GF-D8 (cell line): Measurements from ENCODE around the gene ERBB3.
A peak's percentile ranks its signal among the peaks of the same experiment; 100 is the strongest.
"Not testable (repeated sequence)": the region's sequence is repeated elsewhere in the genome, so short reads cannot be mapped to it uniquely, and the experiment has no call there.

Experiments used
- DNase-seq: peaks from one replicate; lab custom pipeline; 2025; lab: John Stamatoyannopoulos, UW

The ERBB3 gene

DNA sequence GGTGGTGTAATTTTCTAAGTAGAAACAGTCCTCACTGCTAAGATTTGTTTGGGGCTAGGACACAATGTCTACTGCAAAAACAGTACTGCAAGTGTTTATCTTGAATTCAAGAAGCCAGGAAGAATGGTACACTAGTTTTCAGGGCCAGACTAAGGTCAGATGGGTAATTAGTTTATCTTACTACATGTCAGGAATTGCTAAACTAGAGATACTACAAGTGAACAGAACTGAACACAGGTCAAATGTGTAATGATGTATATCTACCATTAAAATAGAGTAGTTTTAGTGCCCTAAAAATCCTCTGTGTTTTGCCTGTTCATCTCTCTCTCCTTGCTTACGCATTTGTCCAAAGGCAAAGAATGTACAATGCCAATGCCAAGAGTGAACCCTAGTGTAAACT lies 34.1 kb downstream of the ERBB3 start:
- no peak for DNase-seq

DNA sequence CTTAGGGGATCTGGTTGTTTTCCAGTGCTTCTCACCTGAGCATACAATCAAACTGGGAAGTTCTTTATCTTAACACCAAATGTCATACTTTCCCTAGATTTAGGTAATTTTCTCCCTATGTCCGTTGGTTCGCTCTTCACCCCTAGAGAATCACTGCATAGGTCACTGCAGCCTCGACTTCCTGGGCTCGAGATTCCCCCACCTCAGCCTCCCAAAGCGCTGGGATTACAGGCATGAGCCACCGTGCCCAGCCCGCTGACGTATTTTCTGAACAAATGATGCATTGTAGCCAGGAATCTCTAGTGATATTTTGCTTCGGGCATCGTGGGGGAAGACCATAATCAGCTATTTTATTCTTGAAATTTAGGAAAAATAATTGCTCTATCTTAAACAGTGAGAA lies 35.4 kb downstream of the ERBB3 start:
- DNase-seq: no peak

DNA sequence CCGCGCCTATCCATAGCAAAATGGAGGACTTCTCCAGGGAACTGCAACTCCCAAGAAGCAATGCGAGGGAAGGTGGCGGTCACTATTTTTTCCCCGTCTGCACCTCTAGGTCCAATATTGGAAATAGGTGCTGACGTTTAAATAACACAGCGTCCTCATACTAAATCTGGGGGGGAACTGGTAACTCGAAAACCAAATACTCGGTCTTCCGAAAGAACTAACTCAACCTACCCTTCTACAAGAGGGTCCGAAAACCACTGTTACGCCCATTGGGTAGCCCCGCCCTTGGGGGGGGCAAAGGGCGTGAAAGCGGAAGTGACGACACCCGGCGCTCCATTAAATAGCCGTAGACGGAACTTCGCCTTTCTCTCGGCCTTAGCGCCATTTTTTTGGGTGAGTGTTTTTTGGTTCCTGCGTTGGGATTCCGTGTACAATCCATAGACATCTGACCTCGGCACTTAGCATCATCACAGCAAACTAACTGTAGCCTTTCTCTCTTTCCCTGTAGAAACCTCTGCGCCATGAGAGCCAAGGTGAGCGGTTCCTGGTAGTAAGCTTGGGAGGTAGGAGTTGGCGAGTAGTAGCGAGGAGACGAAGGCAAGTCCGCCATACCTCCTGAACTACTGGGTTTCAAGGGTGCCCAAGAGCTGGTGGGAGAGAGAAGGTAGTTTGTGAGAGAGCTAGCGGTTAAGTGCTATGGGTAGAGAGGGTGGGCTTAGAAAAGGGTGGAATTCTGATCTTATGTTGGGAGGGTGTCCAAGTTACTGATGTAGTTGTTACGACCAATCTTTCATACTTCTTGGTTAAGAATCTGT lies 36.5 kb downstream of the ERBB3 start, which contains the start of gene RPL41:
Gene RPL41, plus strand, starts transcription at position 367 of the 815 bp plus-strand sequence.
- peak; percentile 73 for DNase-seq

DNA sequence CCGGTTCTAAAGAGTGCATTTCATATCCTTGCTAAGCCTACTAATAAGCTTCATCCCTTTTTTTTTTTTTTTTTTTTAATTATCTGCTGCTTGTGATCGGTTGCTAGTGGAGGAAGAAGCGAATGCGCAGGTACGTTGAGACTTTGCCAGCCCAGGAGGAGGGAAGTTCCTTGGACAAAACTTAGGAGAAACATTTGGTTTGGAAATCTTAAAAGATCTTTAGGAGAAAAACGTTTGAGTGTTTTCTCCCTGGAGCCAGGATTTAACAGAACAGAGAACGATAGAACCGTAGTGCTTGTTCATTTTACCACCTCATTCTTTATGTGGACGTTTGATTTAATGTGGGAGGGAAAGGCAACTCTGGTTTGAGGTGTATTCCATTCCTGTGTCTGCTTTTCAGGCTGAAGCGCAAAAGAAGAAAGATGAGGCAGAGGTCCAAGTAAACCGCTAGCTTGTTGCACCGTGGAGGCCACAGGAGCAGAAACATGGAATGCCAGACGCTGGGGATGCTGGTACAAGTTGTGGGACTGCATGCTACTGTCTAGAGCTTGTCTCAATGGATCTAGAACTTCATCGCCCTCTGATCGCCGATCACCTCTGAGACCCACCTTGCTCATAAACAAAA lies 37.2 kb downstream of the ERBB3 start:
- DNase-seq: not testable (repeated sequence)

DNA sequence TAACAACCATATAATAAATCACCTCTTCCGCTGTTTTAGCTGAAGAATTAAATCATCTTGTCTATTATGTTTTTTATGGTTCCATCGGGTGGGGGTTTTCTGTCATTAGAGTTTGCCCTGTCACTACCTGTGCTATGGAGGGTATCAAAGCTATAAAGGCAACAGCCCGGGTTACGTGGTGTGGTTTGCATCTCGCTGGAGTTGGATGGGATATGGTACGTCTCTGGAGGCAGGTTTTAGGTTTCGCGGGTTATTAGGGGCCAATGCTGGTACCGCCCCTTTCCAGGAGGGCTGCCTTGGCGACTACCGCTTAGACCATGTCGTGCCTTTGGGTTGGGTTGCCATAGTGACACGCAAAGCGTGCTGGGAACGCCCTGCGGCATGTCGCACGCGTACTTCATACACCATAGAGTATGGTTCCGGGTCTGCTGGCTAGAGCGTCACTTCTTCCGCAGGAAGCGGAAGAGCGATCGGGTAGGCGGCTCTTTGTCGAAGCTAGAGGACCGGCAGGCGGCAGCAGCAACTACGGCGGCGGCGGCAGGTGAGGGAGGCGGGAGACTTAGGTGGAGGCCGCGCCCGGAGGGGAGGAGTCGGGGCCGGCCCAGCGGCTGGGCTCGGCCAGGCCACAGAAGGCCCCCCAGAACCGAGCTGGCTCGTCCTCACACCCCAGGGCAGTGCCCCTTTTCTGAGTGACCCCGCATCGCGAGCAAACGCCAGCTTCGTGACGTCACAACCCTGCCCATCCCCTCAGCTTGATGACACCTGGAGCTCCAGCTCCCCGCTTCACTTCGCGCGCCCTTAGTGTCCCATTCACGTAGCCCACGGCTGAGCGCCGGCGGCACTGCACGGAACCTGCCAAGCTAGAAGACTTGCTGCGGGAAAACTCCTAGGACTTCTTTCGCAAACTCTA lies 38.1 kb downstream of the ERBB3 start, which contains the start of gene ZC3H10:
Gene ZC3H10, plus strand, starts transcription at position 489 of the 910 bp plus-strand sequence. CDS start 2,297 bp downstream, outside the sequence.
- peak; percentile 97 for DNase-seq

DNA sequence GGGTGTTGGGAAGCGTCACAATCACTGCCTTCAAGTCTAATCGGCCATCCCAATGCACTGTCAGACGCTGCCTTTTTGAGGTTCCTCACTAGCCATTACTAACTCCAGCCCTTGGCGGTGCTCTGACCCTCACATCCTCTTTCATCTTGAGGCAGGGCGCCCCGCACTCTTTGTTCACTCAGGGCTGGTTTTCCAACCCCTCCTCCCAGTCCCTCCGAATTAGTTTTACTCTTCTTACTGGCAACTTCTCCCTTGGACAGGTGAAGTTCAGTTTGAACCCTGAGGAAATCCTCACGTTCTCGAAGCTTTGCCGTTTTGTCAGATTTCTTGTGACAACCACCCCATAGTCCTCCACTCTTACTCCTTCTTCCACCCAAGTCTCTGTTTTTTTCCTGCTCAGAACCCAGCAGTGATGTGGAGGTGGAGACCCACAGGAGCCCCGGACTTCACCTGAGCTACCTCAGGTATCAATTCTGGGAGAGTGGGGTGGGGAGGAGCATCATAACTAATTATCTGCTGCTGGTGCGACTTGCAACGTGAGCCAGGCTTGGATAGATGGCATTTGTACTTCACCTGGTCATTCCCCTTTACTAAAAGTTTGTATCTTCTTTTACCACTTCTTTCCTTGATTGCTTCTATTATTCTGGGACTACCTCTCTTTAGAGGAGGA lies 38.9 kb downstream of the ERBB3 start:
- no peak for DNase-seq

DNA sequence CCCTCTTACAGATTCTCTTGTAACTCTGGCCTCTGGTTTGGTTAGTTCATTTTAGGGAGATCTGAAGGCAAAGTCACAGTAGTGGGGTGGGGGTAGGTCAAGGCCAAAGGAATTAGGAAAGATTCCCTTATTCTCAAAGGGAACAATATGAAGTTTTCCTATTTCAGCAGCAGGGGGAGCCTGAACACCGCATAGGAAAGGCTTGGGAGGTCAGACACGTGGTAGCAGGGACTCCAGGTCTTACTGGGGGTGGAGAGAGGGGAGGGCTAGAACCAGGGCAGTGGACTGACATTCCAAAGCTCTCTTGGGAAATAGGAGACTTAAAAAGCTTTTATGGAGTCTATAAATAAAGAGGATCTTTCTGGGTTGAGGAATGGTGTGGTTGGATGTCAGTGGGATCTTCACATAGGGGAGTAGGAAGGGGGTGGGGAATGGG lies 39.4 kb downstream of the ERBB3 start:
- DNase-seq: peak; percentile 71

DNA sequence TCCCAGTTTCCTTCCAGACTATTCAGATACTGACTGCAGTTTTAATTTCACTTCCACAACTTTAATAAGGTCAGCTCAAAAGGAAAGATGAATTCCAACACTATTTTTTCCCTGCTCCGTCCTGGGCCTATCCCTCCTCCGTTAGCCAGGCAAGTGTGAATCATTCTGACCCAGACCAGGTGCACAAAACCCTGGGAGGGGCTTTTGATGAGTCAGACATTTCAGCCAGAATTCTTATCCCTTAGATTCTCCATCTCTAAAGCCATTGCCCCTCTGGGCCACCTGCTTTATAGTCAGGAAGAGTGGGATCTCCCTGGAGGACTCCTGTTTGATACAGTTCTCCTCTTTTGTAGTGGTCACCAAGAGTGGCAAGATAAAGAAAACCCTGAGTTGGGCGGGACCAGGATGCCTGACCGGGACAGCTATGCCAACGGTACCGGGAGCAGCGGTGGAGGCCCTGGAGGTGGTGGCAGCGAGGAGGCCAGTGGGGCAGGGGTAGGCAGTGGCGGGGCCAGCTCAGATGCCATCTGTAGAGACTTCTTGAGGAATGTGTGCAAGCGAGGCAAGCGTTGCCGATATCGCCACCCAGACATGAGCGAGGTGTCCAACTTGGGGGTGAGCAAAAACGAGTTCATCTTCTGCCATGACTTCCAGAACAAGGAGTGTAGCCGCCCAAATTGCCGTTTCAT lies 40.3 kb downstream of the ERBB3 start:
- no peak for DNase-seq

DNA sequence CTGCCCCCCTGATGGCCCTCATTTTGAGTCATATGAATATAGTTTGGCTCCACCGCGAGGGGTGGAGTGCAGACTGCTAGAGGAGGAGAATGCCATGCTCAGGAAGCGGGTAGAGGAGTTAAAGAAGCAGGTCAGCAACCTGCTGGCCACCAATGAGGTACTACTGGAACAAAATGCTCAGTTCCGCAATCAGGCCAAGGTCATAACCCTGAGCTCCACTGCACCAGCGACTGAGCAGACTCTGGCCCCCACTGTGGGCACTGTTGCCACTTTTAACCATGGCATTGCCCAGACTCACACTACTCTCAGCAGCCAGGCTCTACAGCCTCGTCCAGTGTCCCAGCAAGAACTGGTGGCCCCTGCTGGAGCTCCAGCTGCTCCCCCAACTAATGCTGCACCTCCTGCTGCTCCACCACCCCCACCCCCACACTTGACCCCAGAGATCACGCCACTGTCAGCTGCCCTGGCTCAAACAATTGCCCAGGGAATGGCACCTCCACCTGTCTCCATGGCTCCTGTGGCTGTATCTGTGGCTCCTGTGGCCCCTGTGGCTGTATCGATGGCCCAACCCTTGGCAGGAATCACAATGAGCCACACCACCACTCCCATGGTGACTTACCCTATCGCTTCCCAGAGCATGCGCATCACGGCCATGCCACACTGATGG lies 41.4 kb downstream of the ERBB3 start:
- DNase-seq: no peak

DNA sequence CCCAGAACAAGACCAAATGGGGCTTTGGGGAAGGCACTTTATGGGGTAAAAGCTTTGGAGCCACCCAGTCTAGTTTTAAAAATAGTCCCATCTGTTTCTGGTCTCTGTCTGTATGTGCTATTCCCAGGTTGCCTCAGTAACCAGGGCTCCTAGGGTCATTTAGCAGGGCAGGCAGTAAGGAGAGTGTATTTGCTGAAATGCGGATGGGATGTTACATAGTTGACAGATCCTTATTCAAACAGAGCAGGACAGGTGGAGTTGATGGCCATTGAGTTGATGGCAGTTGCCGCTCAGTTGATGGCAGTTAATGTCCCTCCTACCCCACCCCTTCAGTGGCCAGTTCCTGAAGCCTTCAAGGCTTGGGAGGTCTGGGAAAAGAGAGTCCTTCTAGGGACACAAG lies 42.7 kb downstream of the ERBB3 start:
- DNase-seq: no peak

DNA sequence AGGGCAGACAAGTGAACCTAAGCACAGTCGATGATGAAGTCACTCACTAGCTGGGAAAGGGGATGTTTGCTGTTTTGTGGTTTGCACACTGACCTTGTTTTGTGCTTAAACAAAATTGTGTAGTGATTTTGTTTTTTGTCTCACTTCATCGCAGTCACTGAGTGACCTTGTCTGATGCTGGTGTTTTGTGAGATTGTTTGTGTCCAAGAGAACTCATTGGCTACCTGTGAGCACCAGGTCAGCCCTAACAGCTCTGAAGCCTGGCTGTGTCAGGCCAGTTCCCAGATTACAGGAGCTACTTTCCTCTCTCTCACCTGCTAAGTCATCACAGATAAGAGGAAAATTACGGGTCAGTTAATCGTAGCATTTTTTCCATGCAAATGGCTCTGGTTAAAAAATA lies 44.2 kb downstream of the ERBB3 start:
- no peak for DNase-seq

DNA sequence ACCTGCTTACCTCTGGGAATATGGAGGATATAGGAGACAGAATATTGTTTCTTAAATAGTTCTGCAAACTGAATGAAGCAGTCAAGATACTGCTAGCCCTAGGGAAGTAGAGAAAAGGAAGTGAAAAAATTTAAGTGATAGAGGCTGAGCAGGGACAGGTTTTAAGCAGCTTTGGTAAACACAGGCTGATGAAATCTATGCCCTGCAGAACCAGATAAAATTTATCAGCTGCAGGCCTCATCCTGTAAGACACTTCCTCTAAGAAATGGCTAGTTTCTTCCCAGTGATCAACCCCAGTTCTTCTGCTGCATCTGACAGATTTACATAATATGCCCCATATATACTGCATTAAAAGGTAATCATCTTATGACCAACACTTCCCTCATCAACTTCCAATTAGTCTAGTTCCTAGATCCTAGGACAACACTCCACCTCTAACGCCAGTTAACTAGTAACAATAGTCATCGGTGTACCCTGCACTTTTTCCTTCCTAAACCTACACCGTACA lies 46.8 kb downstream of the ERBB3 start:
- peak; percentile 93 for DNase-seq

DNA sequence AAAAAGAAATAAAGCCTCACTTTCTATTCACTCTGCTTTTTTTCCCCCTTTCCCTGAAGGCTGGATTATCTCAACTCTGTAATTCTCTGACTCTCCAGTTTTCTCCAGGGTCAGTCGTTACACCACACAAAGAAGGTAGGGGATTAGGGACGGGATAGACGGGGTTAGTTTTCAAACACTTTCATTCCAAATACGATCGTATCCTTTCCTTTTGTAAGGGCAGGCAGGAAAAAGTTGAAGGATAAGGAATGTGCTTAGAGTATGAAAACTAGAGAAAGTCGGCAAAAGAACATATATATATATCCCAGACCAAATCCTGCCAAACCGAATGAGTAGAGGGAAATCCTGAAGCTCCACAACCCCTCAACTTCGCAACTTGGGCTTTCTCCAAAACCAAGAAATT lies 47.5 kb downstream of the ERBB3 start:
- DNase-seq: no peak

DNA sequence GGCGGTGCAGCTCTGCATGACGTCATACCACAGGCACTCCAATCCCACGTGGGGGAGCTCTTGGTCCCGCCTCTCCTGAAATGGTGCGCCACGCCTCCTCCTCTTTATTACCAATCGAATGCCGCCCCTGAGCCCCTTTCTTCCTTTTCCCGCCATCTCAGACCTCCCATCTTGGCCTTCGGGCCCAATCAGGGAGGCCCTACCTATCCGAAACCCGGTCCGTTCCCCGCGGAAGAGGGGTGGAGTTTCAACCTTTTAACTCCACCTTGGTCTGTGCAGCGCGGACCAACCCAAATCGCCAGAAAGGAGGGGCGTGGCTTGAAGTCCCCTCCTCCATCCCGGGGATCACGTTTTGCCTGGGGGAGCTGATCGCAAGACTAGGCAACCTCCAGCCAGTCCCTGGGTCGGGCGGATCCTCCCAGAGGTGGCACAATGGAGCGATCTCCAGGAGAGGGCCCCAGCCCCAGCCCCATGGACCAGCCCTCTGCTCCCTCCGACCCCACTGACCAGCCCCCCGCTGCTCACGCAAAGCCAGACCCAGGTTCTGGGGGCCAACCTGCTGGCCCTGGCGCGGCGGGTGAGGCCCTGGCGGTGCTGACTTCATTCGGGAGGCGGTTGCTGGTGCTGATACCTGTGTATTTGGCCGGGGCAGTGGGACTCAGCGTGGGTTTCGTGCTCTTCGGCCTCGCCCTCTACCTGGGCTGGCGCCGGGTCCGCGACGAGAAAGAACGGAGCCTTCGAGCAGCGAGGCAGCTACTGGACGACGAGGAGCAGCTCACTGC lies 48.1 kb downstream of the ERBB3 start, which contains the start of gene ESYT1:
Gene ESYT1, plus strand, starts transcription at position 380 of the 782 bp plus-strand sequence. Its CDS starts 53 bp downstream, at position 433.
- DNase-seq: peak; percentile 99

DNA sequence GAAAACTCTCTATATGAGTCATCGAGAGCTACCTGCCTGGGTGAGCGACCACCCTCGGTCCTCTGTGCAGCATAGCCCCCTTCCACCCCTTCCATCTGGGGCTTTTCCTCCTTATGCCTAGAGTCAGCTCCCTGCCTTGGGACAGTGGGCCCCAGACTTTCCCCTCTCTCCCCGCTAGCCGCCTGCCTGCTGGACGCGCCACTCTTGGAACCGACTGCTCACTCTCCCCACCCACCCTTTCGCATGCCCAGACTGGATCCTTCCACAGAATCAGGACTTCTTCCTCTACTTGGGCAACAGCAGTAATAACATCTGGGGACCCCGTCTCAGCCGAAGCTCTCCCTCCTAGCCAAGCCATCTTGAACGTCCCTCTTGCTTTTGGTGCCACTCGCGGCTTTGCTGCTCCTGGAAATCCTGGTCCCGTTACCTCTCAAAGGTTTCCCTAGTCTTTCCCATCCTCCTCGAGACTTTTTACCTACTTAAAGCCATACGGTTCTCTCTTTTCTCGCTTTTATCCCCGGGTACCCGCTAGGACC lies 48.8 kb downstream of the ERBB3 start:
- DNase-seq: no peak

DNA sequence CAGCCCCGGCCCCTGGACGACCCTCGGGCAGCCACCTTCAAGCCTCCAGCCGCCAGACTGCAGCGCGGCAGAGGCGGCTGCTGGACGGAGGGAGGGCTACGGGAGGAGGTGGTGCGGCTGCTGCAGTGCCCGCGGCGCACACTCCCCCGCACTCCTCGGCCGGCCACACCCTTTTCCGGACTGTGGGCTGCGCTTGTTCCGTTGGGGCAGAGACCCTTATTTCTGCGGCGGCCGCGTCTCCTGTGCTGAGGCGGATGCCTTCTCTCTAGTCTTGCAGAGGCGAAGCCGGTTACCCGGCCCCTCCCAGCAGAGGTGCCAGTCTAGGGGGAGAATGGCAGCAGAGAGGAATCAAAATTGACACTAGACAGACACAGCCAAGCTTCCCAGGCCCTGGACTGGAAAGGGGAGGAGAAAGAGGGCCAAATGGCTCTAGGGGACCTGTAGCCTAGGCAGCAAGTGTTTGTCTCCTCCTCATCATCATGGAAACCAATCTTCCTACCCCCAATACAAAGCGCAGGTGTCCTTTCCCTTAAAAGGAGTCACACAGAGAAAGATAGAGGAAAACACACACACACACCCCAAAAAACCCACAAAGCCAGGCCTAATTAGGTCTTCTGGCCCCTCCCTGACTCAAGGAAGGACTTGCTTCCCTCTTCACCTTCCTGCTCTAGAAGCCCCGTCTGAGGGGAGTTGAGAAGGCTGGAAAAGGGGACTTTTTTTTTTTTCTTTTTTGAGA lies 49.4 kb downstream of the ERBB3 start:
- peak; percentile 79 for DNase-seq

DNA sequence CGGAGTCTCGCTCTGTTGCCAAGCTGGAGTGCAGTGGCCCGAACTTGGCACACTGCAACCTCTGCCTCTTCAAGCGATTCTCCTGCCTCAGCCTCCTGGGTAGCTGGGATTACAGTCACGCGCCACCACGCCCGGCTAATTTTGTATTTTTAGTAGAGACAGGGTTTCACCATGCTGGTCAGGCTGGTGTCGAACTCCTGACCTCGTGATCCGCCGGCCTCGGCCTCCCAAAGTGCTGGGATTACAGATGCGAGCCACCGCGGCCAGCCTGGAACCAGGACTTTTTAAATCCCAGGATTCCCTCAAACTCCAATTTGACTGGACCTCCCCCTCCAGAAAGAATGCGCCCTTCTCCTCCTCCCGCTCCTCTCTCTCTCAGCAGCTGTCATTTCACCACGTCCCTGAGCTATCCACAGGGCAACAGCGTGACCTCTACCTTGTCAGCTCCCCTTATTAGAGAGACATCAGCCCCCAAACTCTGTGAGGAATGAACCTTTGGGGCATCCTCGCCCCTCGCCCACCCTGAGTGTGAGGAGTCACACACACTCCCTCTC lies 50.1 kb downstream of the ERBB3 start:
- DNase-seq: no peak

DNA sequence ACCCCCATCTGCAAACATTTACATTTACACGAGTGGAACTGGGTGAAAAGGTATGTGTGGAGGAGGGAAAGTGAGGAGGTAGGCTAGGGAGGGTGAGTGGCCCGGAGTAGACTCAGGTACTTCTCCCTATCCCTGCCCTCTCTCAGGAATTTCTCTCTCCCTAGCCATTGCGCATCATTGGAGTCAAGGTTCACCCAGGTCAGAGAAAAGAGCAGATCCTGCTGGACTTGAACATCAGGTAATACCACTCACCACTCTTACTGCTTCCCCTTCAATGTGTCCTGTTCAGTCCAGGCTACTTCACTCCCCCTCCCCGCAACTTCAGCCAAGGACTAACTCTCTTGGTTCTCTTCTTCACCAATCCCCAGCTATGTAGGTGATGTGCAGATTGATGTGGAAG lies 50.9 kb downstream of the ERBB3 start:
- DNase-seq: no peak
